Measurements from ENCODE around the gene LRRC74B. TPM values are rescaled to one million over a fixed set of nuclear protein-coding genes. Genes with fewer than 3 reads are reported as not detected.
A peak's percentile ranks its signal among the peaks of the same experiment; 100 is the strongest.
"Not testable (repeated sequence)": the region's sequence is repeated elsewhere in the genome, so short reads cannot be mapped to it uniquely, and the experiment has no call there.

The LRRC74B gene
- total RNA-seq, 4 donors from 2014 or later: 0.14 to 0.18 TPM; not detected in 2

DNA sequence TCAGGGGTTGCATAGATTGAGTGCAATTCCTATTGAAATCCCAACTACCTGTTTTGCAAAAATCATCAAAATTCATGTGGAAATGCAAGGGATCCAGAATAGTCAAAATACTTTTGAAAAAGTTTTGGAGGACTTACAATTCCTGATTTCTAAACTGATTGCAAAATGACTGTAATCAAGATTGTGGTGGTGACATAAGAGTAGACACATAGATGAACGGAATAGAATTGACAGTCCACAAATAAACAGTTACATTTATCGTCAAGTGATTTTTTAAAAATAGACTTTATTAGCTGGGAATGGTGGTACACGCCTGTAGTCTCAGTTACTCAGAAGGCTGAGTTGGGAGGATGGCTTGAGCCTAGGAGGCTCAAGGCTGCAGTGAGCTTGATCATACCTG, 10.8 kb upstream of the LRRC74B start:
- DNase-seq: no peak
- Histone ChIP-seq H3K4me3 (no peak overlapping the region), H3K4me1 (peaks cover 0 to 7% of the 10 kb centered on the region in 2 donors), H3K36me3 (no peaks in the 10 kb centered on the region), H3K27me3 (no peaks in the 10 kb centered on the region), H3K9me3 (no peaks in the 10 kb centered on the region), H3K27ac (no peak overlapping the region)
- TF ChIP-seq POLR2A (IDR thresholded peaks at IDR 0.05): no peak
- intact Hi-C loops (cut with DNase I; ENCODE audit: low total_unique reads): no loop called here

DNA sequence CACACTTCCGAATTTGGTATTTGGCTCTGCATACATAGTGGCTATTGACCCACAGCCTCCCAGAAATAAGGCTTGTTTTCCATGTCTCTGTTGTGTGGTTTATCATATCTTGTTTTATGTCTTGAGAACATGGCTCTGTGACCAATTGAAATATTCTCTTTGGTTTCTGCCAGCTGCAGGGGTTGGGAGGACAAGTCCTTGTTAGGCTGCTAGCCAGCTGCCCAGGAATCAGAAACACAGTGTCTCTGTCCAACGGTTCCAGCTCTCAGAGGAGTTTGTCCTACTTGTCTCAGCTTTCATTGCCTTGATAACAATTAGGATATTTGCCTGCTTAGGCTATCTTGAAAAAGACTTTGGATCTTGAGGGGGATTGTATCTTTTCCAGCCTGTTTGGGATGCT, 7.3 kb upstream of the LRRC74B start:
- Histone ChIP-seq H3K27me3 (no peaks in the 10 kb centered on the region), H3K4me3 (no peak overlapping the region), H3K9me3 (no peaks in the 10 kb centered on the region), H3K36me3 (no peaks in the 10 kb centered on the region), H3K27ac (peak overlapping the region; percentile 26 to 38), H3K4me1 (no peaks in the 10 kb centered on the region)
- no peak for DNase-seq
- no peak for TF ChIP-seq POLR2A (IDR thresholded peaks at IDR 0.05)
- TF ChIP-seq, protein P1, sequence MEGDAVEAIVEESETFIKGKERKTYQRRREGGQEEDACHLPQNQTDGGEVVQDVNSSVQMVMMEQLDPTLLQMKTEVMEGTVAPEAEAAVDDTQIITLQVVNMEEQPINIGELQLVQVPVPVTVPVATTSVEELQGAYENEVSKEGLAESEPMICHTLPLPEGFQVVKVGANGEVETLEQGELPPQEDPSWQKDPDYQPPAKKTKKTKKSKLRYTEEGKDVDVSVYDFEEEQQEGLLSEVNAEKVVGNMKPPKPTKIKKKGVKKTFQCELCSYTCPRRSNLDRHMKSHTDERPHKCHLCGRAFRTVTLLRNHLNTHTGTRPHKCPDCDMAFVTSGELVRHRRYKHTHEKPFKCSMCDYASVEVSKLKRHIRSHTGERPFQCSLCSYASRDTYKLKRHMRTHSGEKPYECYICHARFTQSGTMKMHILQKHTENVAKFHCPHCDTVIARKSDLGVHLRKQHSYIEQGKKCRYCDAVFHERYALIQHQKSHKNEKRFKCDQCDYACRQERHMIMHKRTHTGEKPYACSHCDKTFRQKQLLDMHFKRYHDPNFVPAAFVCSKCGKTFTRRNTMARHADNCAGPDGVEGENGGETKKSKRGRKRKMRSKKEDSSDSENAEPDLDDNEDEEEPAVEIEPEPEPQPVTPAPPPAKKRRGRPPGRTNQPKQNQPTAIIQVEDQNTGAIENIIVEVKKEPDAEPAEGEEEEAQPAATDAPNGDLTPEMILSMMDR (IDR thresholded peaks at IDR 0.05): no peak
- intact Hi-C loops (cut with DNase I; ENCODE audit: low total_unique reads): no loop called here

DNA sequence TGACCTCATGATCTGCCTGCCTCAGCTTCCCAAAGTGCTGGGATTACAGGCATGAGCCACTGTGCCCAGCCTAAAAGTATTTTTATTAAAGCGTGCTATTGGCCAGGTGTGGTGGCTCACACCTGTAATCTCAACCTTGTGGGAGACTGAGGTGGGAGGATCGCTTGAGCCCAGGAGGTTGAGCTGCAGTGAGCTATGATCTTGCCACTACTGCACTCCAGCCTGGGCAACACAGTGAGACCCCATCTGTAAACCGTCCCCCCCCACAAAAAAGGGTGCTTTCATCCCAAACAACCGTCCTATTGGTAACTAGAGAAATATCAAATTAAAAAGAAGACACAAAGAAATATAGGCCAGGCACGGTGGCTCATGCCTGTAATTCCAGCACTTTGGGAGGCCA, 6.6 kb upstream of the LRRC74B start:
- intact Hi-C loops (cut with DNase I; ENCODE audit: low total_unique reads); H3K4me3 ChIP-seq; DNase-seq: not testable (repeated sequence)

DNA sequence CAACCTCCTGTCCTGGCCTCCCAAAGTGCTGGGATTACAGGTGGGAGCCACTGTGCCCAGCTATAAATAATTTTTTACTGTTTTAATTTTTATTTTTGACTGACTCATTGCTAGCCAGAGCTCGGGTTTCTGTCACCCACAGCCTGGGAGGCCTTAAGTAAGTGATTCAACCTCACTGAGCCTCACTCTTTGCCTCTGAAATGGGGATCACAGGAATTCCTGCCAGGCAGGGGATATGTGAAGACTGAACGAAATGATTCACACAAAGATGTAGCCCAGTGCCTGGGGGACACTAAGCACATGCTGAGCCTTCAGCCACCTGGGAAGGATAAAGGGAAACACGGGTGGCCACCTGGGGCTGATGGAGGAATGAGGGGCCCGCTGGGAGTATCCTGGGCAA, 3.8 kb upstream of the LRRC74B start:
- no peaks in the 10 kb centered on the region for H3K36me3 ChIP-seq
- H3K9me3 ChIP-seq: no peaks in the 10 kb centered on the region
- H3K4me3 ChIP-seq: no peak overlapping the region
- intact Hi-C loops (cut with DNase I; ENCODE audit: low total_unique reads): no loop called here
- TF ChIP-seq, protein P1 (IDR thresholded peaks at IDR 0.05): no peak
- TF ChIP-seq POLR2A (IDR thresholded peaks at IDR 0.05): no peak
- H3K27ac ChIP-seq: no peak overlapping the region
- no peaks in the 10 kb centered on the region for H3K4me1 ChIP-seq
- DNase-seq: no peak
- no peaks in the 10 kb centered on the region for H3K27me3 ChIP-seq

More for the DNA sequence above, 6.6 kb upstream of the LRRC74B start:
- not testable (repeated sequence) for H3K4me1 ChIP-seq, H3K9me3 ChIP-seq, H3K36me3 ChIP-seq, H3K27me3 ChIP-seq
- peak overlapping the region in 1 of 2 donors; percentile 38 for H3K27ac ChIP-seq

DNA sequence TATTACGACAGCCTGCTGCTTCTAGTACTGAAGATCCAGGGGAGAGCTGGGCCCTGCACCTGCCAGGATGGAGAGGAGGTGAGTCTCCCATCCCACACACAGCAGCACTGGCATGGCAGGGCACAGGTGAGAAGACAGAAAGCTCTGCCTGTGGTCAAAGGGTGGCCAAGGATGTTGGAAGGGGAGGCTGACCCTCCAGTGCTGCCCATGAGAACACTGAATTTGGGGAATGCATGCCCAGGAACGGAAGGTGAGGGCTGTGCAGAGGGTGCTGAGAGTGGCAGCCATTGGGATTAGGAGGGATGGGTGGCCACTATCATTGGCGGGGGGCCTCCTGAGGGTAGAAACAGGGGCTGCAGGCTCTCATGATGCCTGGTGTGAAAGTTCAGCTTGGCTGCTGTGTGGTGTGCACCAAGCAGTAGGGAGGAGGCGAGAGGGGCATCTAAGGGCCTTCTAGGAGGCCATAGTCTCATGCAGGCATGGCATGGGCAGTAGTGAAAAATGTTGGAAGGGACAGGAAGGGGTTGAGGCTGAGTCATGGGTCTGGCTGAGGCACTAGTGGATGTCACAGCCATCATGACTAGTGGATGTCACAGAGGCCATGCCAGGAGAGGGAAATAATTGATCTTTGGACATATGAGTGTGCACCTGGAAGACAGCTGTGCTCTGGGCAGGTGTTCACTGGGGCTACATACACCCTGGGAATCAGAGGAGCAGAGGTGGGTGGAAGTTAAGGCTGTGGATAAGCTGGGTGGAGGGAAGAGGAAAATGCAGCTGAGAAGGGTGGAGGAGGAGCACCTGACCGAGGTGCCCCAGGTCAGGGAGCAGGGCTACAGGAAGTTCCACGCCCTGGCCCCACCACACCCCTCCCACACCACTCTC, 2.5 kb upstream of the LRRC74B start:
- intact Hi-C loops (cut with DNase I; ENCODE audit: low total_unique reads): no loop called here
- Histone ChIP-seq H3K9me3 (no peaks in the 10 kb centered on the region), H3K36me3 (no peaks in the 10 kb centered on the region), H3K4me3 (no peak overlapping the region), H3K27me3 (no peaks in the 10 kb centered on the region), H3K27ac (no peak overlapping the region), H3K4me1 (no peaks in the 10 kb centered on the region)
- TF ChIP-seq, protein P1 (IDR thresholded peaks at IDR 0.05): no peak
- no peak for TF ChIP-seq POLR2A (IDR thresholded peaks at IDR 0.05)
- DNase-seq: no peak

DNA sequence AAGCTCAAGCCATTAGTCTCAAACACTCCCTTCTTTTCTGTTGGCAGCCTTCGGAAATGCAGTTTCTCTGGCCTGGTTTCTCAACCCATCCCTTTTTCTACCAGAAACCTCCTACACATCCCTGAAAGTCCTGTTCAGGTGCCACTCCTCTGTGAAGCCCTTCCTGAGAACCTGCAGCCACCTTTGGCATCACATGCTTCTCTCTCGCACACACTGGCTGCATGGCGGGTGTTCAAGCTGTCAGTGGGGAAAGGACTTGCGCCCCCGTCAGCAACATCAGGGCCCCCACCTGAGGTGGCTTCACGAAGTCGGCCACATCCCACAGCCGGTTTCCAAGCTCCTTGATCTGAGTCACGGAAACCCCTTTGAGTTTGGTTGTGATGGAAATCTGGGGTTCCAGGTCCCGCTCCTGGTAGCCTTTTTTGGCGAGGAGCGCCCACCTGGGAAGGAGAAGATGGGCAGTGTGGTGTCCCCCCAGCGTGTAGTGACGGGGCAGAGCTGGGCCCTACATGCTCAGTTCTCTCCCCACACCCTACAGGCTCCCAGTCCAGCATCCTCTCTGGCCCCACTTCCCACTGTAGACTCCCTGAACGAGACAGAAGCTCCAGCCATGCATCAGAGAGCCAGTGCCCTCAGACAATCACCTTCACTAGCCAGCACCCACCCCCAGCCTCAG, 1.7 kb upstream of the LRRC74B start:
- Histone ChIP-seq H3K4me3 (no peak overlapping the region), H3K27ac (no peak overlapping the region), H3K4me1 (no peaks in the 10 kb centered on the region), H3K36me3 (no peaks in the 10 kb centered on the region), H3K27me3 (no peaks in the 10 kb centered on the region), H3K9me3 (no peaks in the 10 kb centered on the region)
- intact Hi-C loops (cut with DNase I; ENCODE audit: low total_unique reads): no loop called here
- no peak for DNase-seq
- no peak for TF ChIP-seq POLR2A (IDR thresholded peaks at IDR 0.05)
- TF ChIP-seq, protein P1 (IDR thresholded peaks at IDR 0.05): no peak

Data from uterus (tissue), 4 donors.